Measurements from ENCODE around the gene ATP8A2.

The ATP8A2 gene

GRCh38 chr13:26025196-26025595, 653.4 kb downstream of the ATP8A2 start:
- DNase-seq (ENCODE audit: low read depth in 1 of 2, low spot score in 1 of 2): no peak

- no peak for DNase-seq (ENCODE audit: low read depth in 1 of 2, low spot score in 1 of 2)
These were observed 654.0 kb downstream of the ATP8A2 start for GRCh38 chr13:26025771-26026170.

- no peak for DNase-seq (ENCODE audit: low read depth in 1 of 2, low spot score in 1 of 2)
These were observed 654.4 kb downstream of the ATP8A2 start for GRCh38 chr13:26026211-26026610.

- DNase-seq (ENCODE audit: low read depth in 1 of 2, low spot score in 1 of 2): no peak
These were observed 657.9 kb downstream of the ATP8A2 start for GRCh38 chr13:26029581-26030136.

GRCh38 chr13:26030331-26030730, 658.6 kb downstream of the ATP8A2 start:
- no peak for DNase-seq (ENCODE audit: low read depth in 1 of 2, low spot score in 1 of 2)

GRCh38 chr13:26034018-26034417, 662.2 kb downstream of the ATP8A2 start:
- no peak for DNase-seq (ENCODE audit: low read depth in 1 of 2, low spot score in 1 of 2)

GRCh38 chr13:26036383-26036782, 664.6 kb downstream of the ATP8A2 start:
- no peak for DNase-seq (ENCODE audit: low read depth in 1 of 2, low spot score in 1 of 2)

- no peak for DNase-seq (ENCODE audit: low read depth in 1 of 2, low spot score in 1 of 2)
These were observed 665.5 kb downstream of the ATP8A2 start for GRCh38 chr13:26037302-26037701.

- no peak for DNase-seq (ENCODE audit: low read depth in 1 of 2, low spot score in 1 of 2)
These were observed 667.2 kb downstream of the ATP8A2 start for GRCh38 chr13:26038931-26039475.

- no peak for DNase-seq (ENCODE audit: low read depth in 1 of 2, low spot score in 1 of 2)
These were observed 669.7 kb downstream of the ATP8A2 start for GRCh38 chr13:26041444-26041843.

- DNase-seq (ENCODE audit: low read depth in 1 of 2, low spot score in 1 of 2): no peak
These were observed 671.0 kb downstream of the ATP8A2 start for GRCh38 chr13:26042785-26043184.

GRCh38 chr13:26045142-26045541, 673.4 kb downstream of the ATP8A2 start:
- no peak for DNase-seq (ENCODE audit: low read depth in 1 of 2, low spot score in 1 of 2)

GRCh38 chr13:26046639-26047038, 674.9 kb downstream of the ATP8A2 start:
- DNase-seq (ENCODE audit: low read depth in 1 of 2, low spot score in 1 of 2): no peak

GRCh38 chr13:26047040-26047439, 675.3 kb downstream of the ATP8A2 start:
- DNase-seq (ENCODE audit: low read depth in 1 of 2, low spot score in 1 of 2): no peak

- no peak for DNase-seq (ENCODE audit: low read depth in 1 of 2, low spot score in 1 of 2)
These were observed 677.0 kb downstream of the ATP8A2 start for GRCh38 chr13:26048741-26049140.

GRCh38 chr13:26050568-26051230, 678.9 kb downstream of the ATP8A2 start:
- no peak for DNase-seq (ENCODE audit: low read depth in 1 of 2, low spot score in 1 of 2)

GRCh38 chr13:26051231-26051656, 679.5 kb downstream of the ATP8A2 start:
- DNase-seq (ENCODE audit: low read depth in 1 of 2, low spot score in 1 of 2): no peak

- no peak for DNase-seq (ENCODE audit: low read depth in 1 of 2, low spot score in 1 of 2)
These were observed 680.0 kb downstream of the ATP8A2 start, which contains the start of gene SHISA2 for GRCh38 chr13:26051657-26052311. Gene SHISA2, minus strand, starts transcription at chr13:26052016. Its CDS starts 1,041 bp downstream, at chr13:26050975.

- no peak for DNase-seq (ENCODE audit: low read depth in 1 of 2, low spot score in 1 of 2)
These were observed 680.6 kb downstream of the ATP8A2 start for GRCh38 chr13:26052337-26052736.

GRCh38 chr13:26053418-26053980, 681.7 kb downstream of the ATP8A2 start:
- DNase-seq (ENCODE audit: low read depth in 1 of 2, low spot score in 1 of 2): no peak

- DNase-seq (ENCODE audit: low read depth in 1 of 2, low spot score in 1 of 2): no peak
These were observed 683.1 kb downstream of the ATP8A2 start for GRCh38 chr13:26054896-26055295.

GRCh38 chr13:26058704-26059103, 686.9 kb downstream of the ATP8A2 start:
- no peak for DNase-seq (ENCODE audit: low read depth in 1 of 2, low spot score in 1 of 2)

Measured in stimulated activated CD4-positive, alpha-beta T cell treated with anti-CD3 and anti-CD28 coated beads, Interleukin-15, amount 100 ng/mL, for 1 hour (primary cell).